ENCODE measurements around the gene BMPER.

Gene BMPER

GRCh38 chr7:33892945-33893344, 12.4 kb upstream of the BMPER start:
- H3K9me3 ChIP-seq (ENCODE audit: control insufficient read depth, insufficient read depth, low read length) = no peaks in the 10 kb centered on the region
- no peak overlapping the region for H3K27ac ChIP-seq (ENCODE audit: low read depth, low read length)
- no peak overlapping the region for H3K4me3 ChIP-seq (ENCODE audit: low read depth, low read length)
- no peak overlapping the region for H3K9ac ChIP-seq (ENCODE audit: low read depth, low read length)
- peaks cover 10% of the 10 kb centered on the region for H3K4me1 ChIP-seq (ENCODE audit: control insufficient read depth, insufficient read depth, low read length)
- H3K27me3 ChIP-seq (ENCODE audit: control insufficient read depth, insufficient read depth, low read length) = 0 out of 2 replicates have a peak, but pooled peaks cover 4% of the 10 kb centered on the region
- no peaks in the 10 kb centered on the region for H3K36me3 ChIP-seq (ENCODE audit: control insufficient read depth, insufficient read depth, low read length)

GRCh38 chr7:33893377-33893776, 12.0 kb upstream of the BMPER start:
- Histone ChIP-seq H3K36me3 (ENCODE audit: control insufficient read depth, insufficient read depth, low read length) (no peaks in the 10 kb centered on the region), H3K27me3 (ENCODE audit: control insufficient read depth, insufficient read depth, low read length) (0 out of 2 replicates have a peak, but pooled peaks cover 4% of the 10 kb centered on the region), H3K9ac (ENCODE audit: low read depth, low read length) (no peak overlapping the region), H3K9me3 (ENCODE audit: control insufficient read depth, insufficient read depth, low read length) (no peaks in the 10 kb centered on the region), H3K27ac (ENCODE audit: low read depth, low read length) (no peak overlapping the region), H3K4me3 (ENCODE audit: low read depth, low read length) (no peak overlapping the region), H3K4me1 (ENCODE audit: control insufficient read depth, insufficient read depth, low read length) (peaks cover 14% of the 10 kb centered on the region)

- peaks cover 14% of the 10 kb centered on the region for H3K4me1 ChIP-seq (ENCODE audit: control insufficient read depth, insufficient read depth, low read length)
- H3K27ac ChIP-seq (ENCODE audit: low read depth, low read length) = no peak overlapping the region
- H3K9ac ChIP-seq (ENCODE audit: low read depth, low read length) = no peak overlapping the region
- H3K4me3 ChIP-seq (ENCODE audit: low read depth, low read length) = no peak overlapping the region
- 0 out of 2 replicates have a peak, but pooled peaks cover 4% of the 10 kb centered on the region for H3K27me3 ChIP-seq (ENCODE audit: control insufficient read depth, insufficient read depth, low read length)
- H3K9me3 ChIP-seq (ENCODE audit: control insufficient read depth, insufficient read depth, low read length) = no peaks in the 10 kb centered on the region
- no peaks in the 10 kb centered on the region for H3K36me3 ChIP-seq (ENCODE audit: control insufficient read depth, insufficient read depth, low read length)
Measured at GRCh38 chr7:33895025-33895804, 10.1 kb upstream of the BMPER start.

- peaks cover 33% of the 10 kb centered on the region for H3K4me1 ChIP-seq (ENCODE audit: control insufficient read depth, insufficient read depth, low read length)
- H3K27ac ChIP-seq (ENCODE audit: low read depth, low read length) = no peak overlapping the region
- H3K9me3 ChIP-seq (ENCODE audit: control insufficient read depth, insufficient read depth, low read length) = no peaks in the 10 kb centered on the region
- no peaks in the 10 kb centered on the region for H3K36me3 ChIP-seq (ENCODE audit: control insufficient read depth, insufficient read depth, low read length)
- H3K27me3 ChIP-seq (ENCODE audit: control insufficient read depth, insufficient read depth, low read length) = peaks cover 36% of the 10 kb centered on the region
- H3K9ac ChIP-seq (ENCODE audit: low read depth, low read length) = no peak overlapping the region
- no peak overlapping the region for H3K4me3 ChIP-seq (ENCODE audit: low read depth, low read length)
Measured at GRCh38 chr7:33900501-33900900, 4.8 kb upstream of the BMPER start.

- Histone ChIP-seq H3K4me3 (ENCODE audit: low read depth, low read length) (no peak overlapping the region), H3K27me3 (ENCODE audit: control insufficient read depth, insufficient read depth, low read length) (peaks cover 41% of the 10 kb centered on the region), H3K9me3 (ENCODE audit: control insufficient read depth, insufficient read depth, low read length) (no peaks in the 10 kb centered on the region), H3K9ac (ENCODE audit: low read depth, low read length) (no peak overlapping the region), H3K36me3 (ENCODE audit: control insufficient read depth, insufficient read depth, low read length) (no peaks in the 10 kb centered on the region), H3K27ac (ENCODE audit: low read depth, low read length) (no peak overlapping the region), H3K4me1 (ENCODE audit: control insufficient read depth, insufficient read depth, low read length) (peaks cover 37% of the 10 kb centered on the region)
Measured at GRCh38 chr7:33901199-33901598, 4.1 kb upstream of the BMPER start.

- no peaks in the 10 kb centered on the region for H3K9me3 ChIP-seq (ENCODE audit: control insufficient read depth, insufficient read depth, low read length)
- H3K27ac ChIP-seq (ENCODE audit: low read depth, low read length) = no peak overlapping the region
- H3K4me3 ChIP-seq (ENCODE audit: low read depth, low read length) = peak overlapping the region; percentile 20; the same call in 1 of the 2 replicates
- no peaks in the 10 kb centered on the region for H3K36me3 ChIP-seq (ENCODE audit: control insufficient read depth, insufficient read depth, low read length)
- H3K9ac ChIP-seq (ENCODE audit: low read depth, low read length) = no peak overlapping the region
- H3K4me1 ChIP-seq (ENCODE audit: control insufficient read depth, insufficient read depth, low read length) = peaks cover 36% of the 10 kb centered on the region
- peaks cover 47% of the 10 kb centered on the region for H3K27me3 ChIP-seq (ENCODE audit: control insufficient read depth, insufficient read depth, low read length)
Measured at GRCh38 chr7:33901847-33902246, 3.5 kb upstream of the BMPER start.

GRCh38 chr7:33902746-33903145, 2.6 kb upstream of the BMPER start:
- Histone ChIP-seq H3K9ac (ENCODE audit: low read depth, low read length) (no peak overlapping the region), H3K27me3 (ENCODE audit: control insufficient read depth, insufficient read depth, low read length) (peaks cover 56% of the 10 kb centered on the region), H3K4me3 (ENCODE audit: low read depth, low read length) (0 out of 2 replicates have a peak overlapping the region, but pooled peaks have one; percentile 34), H3K9me3 (ENCODE audit: control insufficient read depth, insufficient read depth, low read length) (no peaks in the 10 kb centered on the region), H3K4me1 (ENCODE audit: control insufficient read depth, insufficient read depth, low read length) (peaks cover 29% of the 10 kb centered on the region), H3K36me3 (ENCODE audit: control insufficient read depth, insufficient read depth, low read length) (no peaks in the 10 kb centered on the region), H3K27ac (ENCODE audit: low read depth, low read length) (no peak overlapping the region)

GRCh38 chr7:33903791-33904680, 1.3 kb upstream of the BMPER start:
- peak overlapping the region; percentile 57 for H3K27ac ChIP-seq (ENCODE audit: low read depth, low read length)
- H3K36me3 ChIP-seq (ENCODE audit: control insufficient read depth, insufficient read depth, low read length) = no peaks in the 10 kb centered on the region
- peaks cover 67% of the 10 kb centered on the region for H3K27me3 ChIP-seq (ENCODE audit: control insufficient read depth, insufficient read depth, low read length)
- H3K4me3 ChIP-seq (ENCODE audit: low read depth, low read length) = peak overlapping the region; percentile 84
- H3K9me3 ChIP-seq (ENCODE audit: control insufficient read depth, insufficient read depth, low read length) = no peaks in the 10 kb centered on the region
- peaks cover 22% of the 10 kb centered on the region for H3K4me1 ChIP-seq (ENCODE audit: control insufficient read depth, insufficient read depth, low read length)
- no peak overlapping the region for H3K9ac ChIP-seq (ENCODE audit: low read depth, low read length)

- Histone ChIP-seq H3K9ac (ENCODE audit: low read depth, low read length) (no peak overlapping the region), H3K27me3 (ENCODE audit: control insufficient read depth, insufficient read depth, low read length) (peaks cover 70% of the 10 kb centered on the region), H3K4me3 (ENCODE audit: low read depth, low read length) (peak overlapping the region; percentile 84), H3K27ac (ENCODE audit: low read depth, low read length) (peak overlapping the region; percentile 57), H3K9me3 (ENCODE audit: control insufficient read depth, insufficient read depth, low read length) (no peaks in the 10 kb centered on the region), H3K4me1 (ENCODE audit: control insufficient read depth, insufficient read depth, low read length) (peaks cover 22% of the 10 kb centered on the region), H3K36me3 (ENCODE audit: control insufficient read depth, insufficient read depth, low read length) (no peaks in the 10 kb centered on the region)
Measured at GRCh38 chr7:33904681-33905388, 504 bp upstream of the BMPER start.

GRCh38 chr7:33906697-33907096, 1.4 kb downstream of the BMPER start:
- H3K9me3 ChIP-seq (ENCODE audit: control insufficient read depth, insufficient read depth, low read length) = no peaks in the 10 kb centered on the region
- no peak overlapping the region for H3K27ac ChIP-seq (ENCODE audit: low read depth, low read length)
- no peaks in the 10 kb centered on the region for H3K36me3 ChIP-seq (ENCODE audit: control insufficient read depth, insufficient read depth, low read length)
- no peak overlapping the region for H3K9ac ChIP-seq (ENCODE audit: low read depth, low read length)
- H3K4me1 ChIP-seq (ENCODE audit: control insufficient read depth, insufficient read depth, low read length) = peaks cover 22% of the 10 kb centered on the region
- H3K27me3 ChIP-seq (ENCODE audit: control insufficient read depth, insufficient read depth, low read length) = peaks cover 70% of the 10 kb centered on the region
- H3K4me3 ChIP-seq (ENCODE audit: low read depth, low read length) = no peak overlapping the region

All from HUES48 (cell line).